H9 (cell line): ENCODE data around the gene METTL27. TPM values are rescaled to one million over a fixed set of nuclear protein-coding genes. Genes with fewer than 3 reads are reported as not detected.

Source experiments
- DNase-seq: peaks from one replicate; pipeline ENCODE4 v3.0.0-alpha.2; 2017
- H2AFZ ChIP-seq: one replicate; pipeline ENCODE4 v1.6.1; 2013; ENCODE audit warnings: mild to moderate bottlenecking, low read length, control low read depth, moderate library complexity
- H2AK5ac ChIP-seq: 2 replicates; pipeline ENCODE4 v1.6.1; 2013; ENCODE audit warnings: low read length, control low read depth, mixed read lengths; ENCODE audit not compliant: insufficient read length
- H2BK120ac ChIP-seq: one replicate; pipeline ENCODE4 v1.6.1; 2013; ENCODE audit warnings: low read depth, mild to moderate bottlenecking, low read length, control low read depth, inconsistent platforms; ENCODE audit not compliant: poor library complexity, severe bottlenecking
- H2BK12ac ChIP-seq: 2 replicates; pipeline ENCODE4 v1.6.1; 2013; ENCODE audit warnings: low read length, control low read depth, mixed read lengths, low read depth; ENCODE audit not compliant: insufficient read length
- H2BK15ac ChIP-seq: 2 replicates; pipeline ENCODE4 v1.6.1; 2013; ENCODE audit warnings: low read depth, low read length, control low read depth
- H2BK20ac ChIP-seq: one replicate; pipeline ENCODE4 v1.6.1; 2013; ENCODE audit warnings: low read depth, mild to moderate bottlenecking, low read length, control low read depth, inconsistent platforms; ENCODE audit not compliant: poor library complexity, severe bottlenecking
- H2BK5ac ChIP-seq: 2 replicates; pipeline ENCODE4 v1.6.1; 2013; ENCODE audit warnings: low read length, control low read depth, mixed read lengths; ENCODE audit not compliant: insufficient read length
- H3K14ac ChIP-seq: 2 replicates; pipeline ENCODE4 v1.6.1; 2013; ENCODE audit warnings: low read length, control low read depth; ENCODE audit not compliant: insufficient read depth
- H3K18ac ChIP-seq: 2 replicates; pipeline ENCODE4 v1.6.1; 2013; ENCODE audit warnings: low read depth, mild to moderate bottlenecking, mixed read lengths, low read length, control low read depth; ENCODE audit not compliant: insufficient read length
- H3K23ac ChIP-seq: 2 replicates; pipeline ENCODE4 v1.6.1; 2013; ENCODE audit warnings: low read length, control low read depth, mixed read lengths, low read depth; ENCODE audit not compliant: insufficient read length
- H3K23me2 ChIP-seq: 2 replicates; pipeline ENCODE4 v1.6.1; 2013; ENCODE audit warnings: low read depth, mild to moderate bottlenecking, mixed read lengths, low read length, control low read depth; ENCODE audit not compliant: insufficient read length, poor library complexity, severe bottlenecking
- H3K27ac ChIP-seq: 2 replicates; pipeline ENCODE4 v1.5.1; 2013; ENCODE audit warnings: low read length, control low read depth, mixed read lengths, low read depth; ENCODE audit not compliant: insufficient read length
- H3K27me3 ChIP-seq: 2 replicates; pipeline ENCODE4 v1.6.1; 2013; ENCODE audit warnings: low read length, control low read depth, inconsistent platforms; ENCODE audit not compliant: insufficient read depth
- H3K4ac ChIP-seq: 2 replicates; pipeline ENCODE4 v1.6.1; 2013; ENCODE audit warnings: low read depth, mild to moderate bottlenecking, control low read depth, inconsistent platforms, low read length, moderate library complexity
- H3K4me1 ChIP-seq: 2 replicates; pipeline ENCODE4 v1.6.1; 2013; ENCODE audit warnings: low read length, control low read depth, inconsistent platforms; ENCODE audit not compliant: insufficient read depth
- H3K4me2 ChIP-seq: 2 replicates; pipeline ENCODE4 v1.6.1; 2013; ENCODE audit warnings: low read length, control low read depth, mixed read lengths; ENCODE audit not compliant: insufficient read length, insufficient read depth
- H3K56ac ChIP-seq: 2 replicates; pipeline ENCODE4 v1.6.1; 2013; ENCODE audit warnings: low read depth, mild to moderate bottlenecking, mixed read lengths, low read length, control low read depth; ENCODE audit not compliant: insufficient read length
- H3K79me1 ChIP-seq: 2 replicates; pipeline ENCODE4 v1.6.1; 2013; ENCODE audit warnings: low read depth, mild to moderate bottlenecking, moderate library complexity, low read length, control low read depth, inconsistent platforms; ENCODE audit not compliant: insufficient read depth, poor library complexity, severe bottlenecking
- H3K79me2 ChIP-seq: 2 replicates; pipeline ENCODE4 v1.6.1; 2013; ENCODE audit warnings: low read length, control low read depth, inconsistent platforms; ENCODE audit not compliant: insufficient read depth
- H3K9ac ChIP-seq: 2 replicates; pipeline ENCODE4 v1.6.1; 2013; ENCODE audit warnings: low read length, control low read depth, mixed read lengths; ENCODE audit not compliant: insufficient read length; ENCODE audit errors: extremely low read depth
- H3K9me3 ChIP-seq: one replicate; pipeline ENCODE4 v1.6.1; 2013; ENCODE audit warnings: low read depth, low read length, inconsistent platforms; ENCODE audit not compliant: control insufficient read depth
- H3T11ph ChIP-seq: one replicate; pipeline ENCODE4 v1.6.1; 2013; ENCODE audit warnings: mild to moderate bottlenecking, low read length, control low read depth, inconsistent platforms
- H4K20me1 ChIP-seq: one replicate; pipeline ENCODE4 v1.6.1; 2013; ENCODE audit not compliant: control insufficient read depth, insufficient read length, insufficient read depth
- H4K5ac ChIP-seq: 2 replicates; pipeline ENCODE4 v1.6.1; 2013; ENCODE audit warnings: low read depth, mild to moderate bottlenecking, mixed read lengths, low read length, control low read depth; ENCODE audit not compliant: insufficient read length
- H4K8ac ChIP-seq: replicated peaks from 2 replicates; pipeline ENCODE4 v1.6.1; 2013; ENCODE audit warnings: low read length, control low read depth, mixed read lengths, low read depth; ENCODE audit not compliant: insufficient read length
- H4K91ac ChIP-seq: 2 replicates; pipeline ENCODE4 v1.6.1; 2013; ENCODE audit warnings: low read depth, mild to moderate bottlenecking, moderate library complexity, mixed read lengths, low read length, control low read depth; ENCODE audit not compliant: insufficient read length
- H3K27ac Mint-ChIP-seq, 3 experiments: 2 replicates in 2 of 3; 3 replicates in 1 of 3; pipeline ENCODE4 v1.8.0; 2020 to 2021; ENCODE audit warnings: mixed read lengths in 3 of 3, mild to moderate bottlenecking in 1 of 3, moderate library complexity in 1 of 3
- H3K27me3 Mint-ChIP-seq: 2 replicates; pipeline ENCODE4 v1.8.0; 2021; ENCODE audit warnings: low read depth, mild to moderate bottlenecking, moderate library complexity, mixed read lengths
- H3K36me3 Mint-ChIP-seq, 3 experiments: 2 replicates in 2 of 3; 3 replicates in 1 of 3; pipeline ENCODE4 v1.8.0; 2020 to 2021; ENCODE audit warnings: low read depth in 3 of 3, mixed read lengths in 3 of 3; ENCODE audit not compliant: insufficient read depth in 1 of 3
- H3K4me1 Mint-ChIP-seq, 2 experiments: 2 replicates each; pipeline ENCODE4 v1.8.0; 2020; ENCODE audit warnings: mixed read lengths in 2 of 2
- H3K4me3 Mint-ChIP-seq, 2 experiments: 2 replicates in 1 of 2; 3 replicates in 1 of 2; pipeline ENCODE4 v1.8.0; 2020 to 2021; ENCODE audit warnings: mild to moderate bottlenecking in 2 of 2, mixed read lengths in 2 of 2, moderate library complexity in 1 of 2
- H3K9me3 Mint-ChIP-seq, 2 experiments: 2 replicates in 1 of 2; 3 replicates in 1 of 2; pipeline ENCODE4 v1.8.0; 2020; ENCODE audit warnings: mild to moderate bottlenecking in 2 of 2, mixed read lengths in 2 of 2, moderate library complexity in 1 of 2
- CTCF ChIP-seq: fragments of 200-600 bp; sonication (generic); conservative IDR thresholded peaks from 3 replicates; pipeline ENCODE4 v1.8.0; 2021; ENCODE audit warnings: antibody characterized with exemption, mild to moderate bottlenecking
- WGBS: extraction: QIAGEN DNeasy Blood & Tissue Kit; methylation state at CpG from one replicate; pipeline ENCODE4 v1.1.7; 2013; ENCODE audit warnings: missing lambda C conversion rate, low lambda C conversion rate, mixed read lengths; ENCODE audit not compliant: insufficient read length; ENCODE audit errors: extremely low coverage; 5-methylcytosine and 5-hydroxymethylcytosine counted together
- total RNA-seq: library from RNA; stranded (reverse); gene quantifications from 2 replicates; pipeline ENCODE4 v1.2.1, GENCODE V29; 2021

The METTL27 gene
- total RNA-seq, 1 experiment from 2014 or later = 13.5 TPM

DNA sequence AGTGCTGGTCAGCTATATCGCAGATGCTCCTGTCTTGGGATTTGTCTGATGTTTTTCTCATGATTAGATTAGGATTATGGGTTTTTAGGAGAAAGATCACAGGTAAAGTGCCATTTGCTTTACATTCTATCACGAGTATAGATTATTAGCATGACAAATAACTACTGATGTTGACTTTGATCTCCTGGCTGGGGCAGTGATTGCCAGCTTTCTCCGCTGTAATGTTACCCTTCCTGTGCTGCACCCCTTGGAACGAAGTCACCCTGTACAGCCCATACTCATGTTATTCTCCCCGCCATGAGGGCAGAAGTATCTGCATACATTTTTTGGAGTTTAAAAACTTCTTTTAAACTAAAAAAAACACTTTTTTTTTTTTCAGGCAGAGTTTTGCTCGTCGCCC, 22.3 kb downstream of the METTL27 start:
- Histone ChIP-seq H2BK5ac (no peak overlapping the region), H3K4me2 (no peak overlapping the region), H3K18ac (no peak overlapping the region), H3K27me3 (no peaks in the 10 kb centered on the region), H3K14ac (no peak overlapping the region), H3K27ac (no peak overlapping the region), H3K79me2 (no peaks in the 10 kb centered on the region), H2BK15ac (no peak overlapping the region), H3K79me1 (no peaks in the 10 kb centered on the region), H4K5ac (no peak overlapping the region), H4K91ac (no peak overlapping the region), H2BK20ac (no peak overlapping the region), H2BK12ac (no peak overlapping the region), H3K9ac (no peak overlapping the region), H2AFZ (no peak overlapping the region), H3K23me2 (no peaks in the 10 kb centered on the region), H4K20me1 (no peaks in the 10 kb centered on the region), H2AK5ac (no peak overlapping the region), H3K9me3 (no peaks in the 10 kb centered on the region), H2BK120ac (no peak overlapping the region), H3K56ac (no peak overlapping the region), H3K4me1 (no peaks in the 10 kb centered on the region), H3K23ac (no peak overlapping the region), H3K4ac (no peak overlapping the region), H3T11ph (no peak overlapping the region), H4K8ac (no peak overlapping the region)
- Mint-ChIP-seq H3K36me3 (no peaks in the 10 kb centered on the region; a peak in 1 of 7 replicates), H3K4me1 (peaks cover 14 to 17% of the 10 kb centered on the region in 2 experiments), H3K9me3 (no peaks in the 10 kb centered on the region), H3K27ac (peak overlapping the region in 1 of 3 experiments; percentile 26; a peak in 1 of 7 replicates), H3K27me3 (peaks cover 25% of the 10 kb centered on the region), H3K4me3 (no peak overlapping the region)
- WGBS = no CpG with 5 or more reads among the region's 7 CpGs
- no peak for DNase-seq
- TF ChIP-seq CTCF = no peak
